ENCODE data around the gene UBE2E2.

Gene UBE2E2

GRCh38 chr3:23488618-23489017 is 285.5 kb downstream of the UBE2E2 start:
- no peak for FAIRE-seq

DNA sequence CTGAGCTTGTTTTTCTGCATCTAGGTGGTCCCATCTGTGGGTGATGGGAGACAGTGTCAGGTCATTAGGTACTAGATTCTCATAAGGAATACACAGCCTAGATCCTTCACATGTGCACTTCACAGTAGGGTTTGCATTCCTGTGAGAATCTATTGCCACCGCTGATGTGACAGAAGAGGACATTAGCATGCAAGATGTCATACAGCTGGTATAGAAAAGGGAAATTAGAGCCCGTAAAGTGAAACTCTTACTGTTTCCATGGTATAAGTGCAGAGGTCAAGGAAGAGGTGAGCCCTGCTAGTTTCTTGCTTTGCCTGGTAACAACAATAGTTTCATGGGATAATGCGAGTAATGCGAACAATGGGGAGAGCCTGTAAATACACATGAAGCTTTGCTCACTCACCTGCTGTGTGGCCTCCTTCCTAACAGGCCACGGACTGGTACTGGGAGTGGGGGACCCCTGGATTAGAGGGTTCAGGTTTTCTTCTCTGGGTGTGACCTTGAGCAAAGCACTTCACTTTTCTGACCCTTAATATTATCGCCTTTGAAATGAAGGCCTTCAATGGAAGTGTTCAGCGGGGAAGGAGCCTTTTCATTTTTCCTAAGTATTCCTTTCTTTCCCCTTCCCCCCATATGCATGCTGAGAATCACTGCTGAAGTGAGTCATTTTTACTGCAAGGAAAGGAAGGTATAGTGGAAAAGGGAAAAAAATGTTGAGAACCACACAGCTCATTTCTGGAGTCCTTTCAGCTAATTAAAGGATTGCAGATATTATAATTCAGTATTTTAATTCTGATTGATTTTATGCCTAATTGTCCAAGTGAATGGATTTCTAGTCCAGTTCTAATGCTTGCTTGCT is 286.4 kb downstream of the UBE2E2 start:
- no peak for FAIRE-seq

GRCh38 chr3:23490459-23490858 is 287.3 kb downstream of the UBE2E2 start:
- no peak for FAIRE-seq

DNA sequence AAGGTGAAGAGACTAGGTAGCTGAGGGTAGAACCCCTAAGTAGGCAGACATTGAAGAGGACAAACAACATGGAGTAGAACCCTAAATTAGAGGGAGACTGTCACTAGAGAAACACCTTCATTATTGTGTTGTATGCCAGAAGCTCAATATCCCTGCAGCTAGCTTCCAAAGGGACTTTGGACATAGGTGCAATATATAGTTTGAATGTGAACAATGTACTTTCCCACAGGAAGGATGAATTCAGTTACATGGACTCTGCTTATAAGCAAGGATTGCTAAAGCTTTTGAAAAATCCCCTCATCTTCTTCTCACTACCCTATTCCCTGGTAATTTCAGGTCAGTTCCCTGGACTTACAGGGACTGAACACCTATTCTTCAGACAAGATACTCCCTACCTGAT is 288.9 kb downstream of the UBE2E2 start:
- FAIRE-seq: no peak

DNA sequence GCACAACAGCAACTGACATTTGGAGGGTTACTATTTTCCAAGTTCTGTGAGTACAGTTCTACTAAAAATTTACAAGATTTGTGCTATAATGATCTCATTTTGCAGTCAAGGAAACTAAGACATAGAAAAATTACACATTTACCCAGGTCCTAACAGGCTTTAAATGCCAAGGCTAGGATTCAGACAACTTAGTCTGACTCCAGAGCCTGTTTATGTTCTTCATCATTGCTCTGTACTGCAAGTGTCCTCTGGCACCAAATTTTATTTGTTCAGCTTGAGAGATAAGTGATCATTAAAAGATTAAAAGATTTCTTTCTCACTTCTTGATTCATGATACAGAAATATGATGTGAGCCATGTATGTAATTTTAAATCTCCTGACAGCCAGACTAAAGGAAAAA is 290.8 kb downstream of the UBE2E2 start:
- no peak for FAIRE-seq

- no peak for FAIRE-seq
These were observed 291.8 kb downstream of the UBE2E2 start for GRCh38 chr3:23494967-23495366.

DNA sequence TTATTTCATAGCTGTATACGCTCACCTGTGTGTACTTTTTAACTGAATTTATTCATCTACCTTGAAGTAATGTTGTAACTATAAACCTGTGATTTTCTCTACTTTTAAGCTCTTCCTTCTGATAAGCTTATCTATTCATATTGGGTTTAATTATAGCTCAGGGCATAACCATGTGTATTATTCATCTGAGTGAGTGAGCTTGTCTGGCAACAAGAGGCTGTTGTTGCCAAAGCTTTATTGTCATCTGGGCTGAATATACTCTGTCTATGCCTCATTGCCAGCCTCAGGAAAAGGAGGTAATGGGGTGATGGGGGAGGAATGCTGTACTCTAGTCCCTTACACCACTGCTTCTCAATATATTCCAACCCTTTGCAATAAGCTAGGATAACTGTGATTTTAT is 292.4 kb downstream of the UBE2E2 start:
- FAIRE-seq: no peak

GRCh38 chr3:23496165-23496564 is 293.0 kb downstream of the UBE2E2 start:
- FAIRE-seq: no peak

DNA sequence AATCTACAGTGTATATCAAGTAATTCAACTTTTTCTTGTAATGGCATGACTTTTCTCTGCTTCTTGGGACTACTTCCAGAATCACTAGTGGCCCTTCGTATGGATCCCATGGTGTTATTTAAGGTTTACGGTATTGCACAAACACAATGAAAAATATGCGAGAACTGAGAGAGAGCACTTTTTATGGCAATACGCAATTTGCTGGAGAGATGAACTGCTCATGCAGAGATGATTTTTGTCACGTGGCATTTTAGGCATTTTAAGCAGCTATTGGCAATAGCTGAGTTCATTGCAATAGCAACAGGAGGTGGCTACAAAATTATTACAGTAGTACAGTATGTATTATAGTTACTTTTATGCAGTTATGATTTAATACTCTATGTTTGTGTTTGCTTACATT is 294.0 kb downstream of the UBE2E2 start:
- no peak for FAIRE-seq

DNA sequence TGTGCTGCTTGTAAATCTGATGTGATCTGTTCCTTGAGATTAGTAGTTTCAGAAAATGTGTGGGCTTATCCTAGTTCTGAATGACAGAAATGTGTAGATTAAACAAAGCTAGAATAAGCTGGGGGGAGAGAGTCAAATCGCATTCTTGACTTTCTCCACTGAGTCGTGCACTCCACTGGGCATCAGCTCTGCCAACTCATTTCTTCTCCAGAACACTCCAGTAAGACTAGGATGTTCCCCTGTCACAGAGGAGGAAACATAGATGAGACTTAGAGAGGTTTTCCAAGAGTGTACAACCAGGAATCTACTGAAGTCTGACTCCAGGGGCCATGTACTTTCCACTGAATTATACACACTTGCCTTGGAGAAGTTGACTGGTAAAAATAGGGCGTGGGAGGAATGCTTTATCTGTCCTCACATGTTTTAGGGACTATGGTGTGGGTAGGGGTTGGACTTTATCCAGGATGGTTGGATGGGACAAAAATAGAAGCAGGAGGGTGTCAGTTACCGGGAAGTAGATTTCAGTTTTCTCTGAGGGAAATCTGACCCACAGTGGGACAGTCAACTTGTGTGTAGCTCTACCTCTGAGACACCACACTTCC is 298.2 kb downstream of the UBE2E2 start:
- FAIRE-seq: no peak

DNA sequence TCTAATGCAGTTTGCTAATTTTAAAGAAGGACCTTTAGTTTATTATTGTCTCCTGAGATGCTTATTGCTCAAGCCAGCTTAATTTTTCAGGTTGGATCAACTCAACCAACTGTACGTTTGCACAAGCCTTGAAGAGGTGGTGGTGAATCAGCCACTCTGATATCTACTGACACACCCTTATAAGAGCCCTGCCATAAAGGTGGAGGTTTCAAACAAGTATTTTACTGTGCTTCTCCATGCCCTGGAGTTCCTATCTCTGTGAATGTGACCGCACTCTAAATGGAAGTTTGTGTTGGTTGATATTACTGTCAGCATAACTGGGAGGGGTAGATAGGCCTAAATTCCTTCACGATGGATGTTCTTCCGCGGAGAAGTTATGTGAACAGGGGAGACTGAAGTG is 305.3 kb downstream of the UBE2E2 start:
- no peak for FAIRE-seq

DNA sequence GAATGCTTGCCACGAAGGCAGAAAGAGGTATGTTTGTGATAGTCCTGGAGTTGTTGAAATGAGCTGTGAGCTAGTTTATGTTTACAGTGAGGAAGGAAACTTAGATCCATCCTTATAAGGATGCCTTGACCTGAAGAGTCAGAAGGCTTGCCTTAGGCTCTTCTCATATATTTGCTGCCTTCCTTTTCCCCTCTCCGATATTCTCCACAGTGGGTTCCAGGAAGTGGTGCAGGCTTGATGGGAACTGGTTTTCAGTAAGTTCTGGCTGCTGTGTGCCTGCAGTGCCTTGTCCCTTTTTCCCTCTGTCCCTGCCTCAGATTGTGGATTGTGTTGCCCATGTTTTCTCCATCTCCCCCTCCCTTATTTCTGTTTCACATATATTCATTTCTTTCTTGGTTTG is 315.3 kb downstream of the UBE2E2 start:
- no peak for FAIRE-seq

DNA sequence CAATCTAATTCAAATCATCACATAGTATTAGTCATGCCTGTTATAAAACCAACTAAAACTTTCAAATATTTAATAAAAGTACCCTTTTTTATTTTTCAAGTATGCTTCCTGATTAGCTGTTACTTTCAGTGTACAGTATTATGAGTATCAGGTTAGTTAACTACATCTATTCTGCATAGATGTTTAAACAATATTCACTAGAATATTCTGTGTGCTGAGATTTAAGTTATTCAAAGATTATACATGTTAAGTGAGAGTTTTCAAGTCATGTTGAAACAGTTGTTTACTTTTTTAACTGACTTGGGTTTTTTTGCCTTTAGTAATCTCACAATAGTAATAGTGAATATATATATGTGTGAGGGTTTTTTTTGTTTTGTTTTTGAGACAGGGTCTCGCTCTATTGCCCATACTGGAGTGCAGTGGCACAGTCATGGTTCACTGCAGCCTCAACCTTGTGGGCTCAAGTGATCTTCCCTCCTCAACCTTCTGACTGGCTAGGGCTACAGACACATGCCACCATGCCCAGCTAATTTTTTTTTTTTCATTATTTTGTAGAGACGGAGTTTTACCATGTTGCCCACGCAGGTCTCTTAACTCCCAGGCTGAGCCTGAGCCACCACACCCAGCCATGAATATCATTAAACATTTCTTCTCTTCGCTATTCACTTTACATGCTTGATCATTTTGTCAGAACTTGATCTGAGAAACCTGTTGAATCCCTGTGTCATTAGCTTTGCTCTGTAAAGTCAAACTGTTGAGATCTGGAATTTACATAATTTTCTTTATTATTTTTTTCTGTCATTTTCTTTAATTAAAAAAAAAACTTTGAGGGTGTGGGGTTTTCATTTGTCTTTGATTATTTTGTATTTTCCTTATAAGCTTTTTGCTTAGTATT is 316.4 kb downstream of the UBE2E2 start:
- FAIRE-seq: peak; percentile 81

GRCh38 chr3:23527326-23527725 is 324.2 kb downstream of the UBE2E2 start:
- no peak for FAIRE-seq

GRCh38 chr3:23533596-23533995 is 330.5 kb downstream of the UBE2E2 start:
- no peak for FAIRE-seq

GRCh38 chr3:23533996-23534395 is 330.9 kb downstream of the UBE2E2 start:
- no peak for FAIRE-seq

GRCh38 chr3:23537101-23537551 is 334.0 kb downstream of the UBE2E2 start:
- no peak for FAIRE-seq

- FAIRE-seq: no peak
These were observed 336.1 kb downstream of the UBE2E2 start for GRCh38 chr3:23539185-23539584.

GRCh38 chr3:23540600-23540999 is 337.5 kb downstream of the UBE2E2 start:
- FAIRE-seq: no peak

DNA sequence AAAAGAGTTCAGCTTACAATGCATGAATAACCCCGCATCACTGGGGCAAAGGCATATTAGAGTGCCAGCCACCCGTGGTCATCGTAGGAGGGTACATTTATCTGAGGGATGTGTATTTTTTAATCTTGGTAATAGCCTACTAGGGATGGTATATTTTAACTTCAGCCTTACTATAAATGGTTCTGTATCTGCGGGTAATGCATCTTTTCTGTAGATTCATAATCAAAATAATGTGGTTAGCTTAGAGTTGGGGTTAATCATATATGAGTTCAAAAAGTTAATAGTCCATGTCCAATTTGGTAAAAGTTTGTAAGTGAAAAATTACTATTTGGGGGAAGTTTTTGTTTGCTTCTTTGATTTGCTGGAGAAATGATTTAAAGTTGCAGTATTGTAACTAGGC is 339.0 kb downstream of the UBE2E2 start:
- FAIRE-seq: no peak

- FAIRE-seq: no peak
These were observed 343.1 kb downstream of the UBE2E2 start for GRCh38 chr3:23546181-23546580.

- no peak for FAIRE-seq
These were observed 345.0 kb downstream of the UBE2E2 start for GRCh38 chr3:23547905-23548650.

DNA sequence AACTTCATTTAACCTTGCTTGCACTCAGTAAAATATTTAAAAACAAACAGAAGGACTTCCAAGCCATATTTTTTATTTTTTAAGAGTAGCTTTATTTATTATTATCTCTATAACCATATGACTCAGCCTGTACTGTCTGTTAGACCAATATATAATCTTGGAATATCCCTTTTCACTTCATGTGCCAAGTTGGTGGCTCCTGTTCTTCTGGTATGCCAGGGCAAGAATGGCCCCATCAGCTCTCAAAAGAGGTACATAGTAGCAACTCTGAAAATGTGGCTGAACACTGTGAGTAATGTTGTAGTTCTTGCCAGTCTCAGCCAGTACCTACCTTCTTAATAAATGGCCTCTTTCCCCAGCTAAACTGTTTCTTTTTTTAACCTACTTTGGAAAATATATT is 345.6 kb downstream of the UBE2E2 start:
- no peak for FAIRE-seq

Measured in colon (tissue), 2 donors.